Activated CD4-positive, alpha-beta T cell treated with anti-CD3 and anti-CD28 coated beads for 1 hour (primary cell): ENCODE measurements around the gene SSBP3.

Experiments
- DNase-seq: peaks from one replicate; pipeline ENCODE4 v3.0.0-alpha.2; 2020

The SSBP3 gene

GRCh38 chr1:54207287-54207686, 198.9 kb downstream of the SSBP3 start:
- DNase-seq = no peak

- DNase-seq = no peak
Measured at GRCh38 chr1:54204199-54204598, 202.0 kb downstream of the SSBP3 start.

GRCh38 chr1:54200519-54200997, 205.6 kb downstream of the SSBP3 start:
- DNase-seq = no peak

- DNase-seq = peak; percentile 75
Measured at GRCh38 chr1:54199765-54200518, 206.3 kb downstream of the SSBP3 start, which contains the start of the genes CYB5RL and MRPL37. Gene CYB5RL (minus strand): TSS chr1:54200030. CDS start chr1:54195616, 4,414 bp downstream. Gene MRPL37 (plus strand): TSS chr1:54200167. CDS start chr1:54200244, 77 bp downstream.

- no peak for DNase-seq
Measured at GRCh38 chr1:54199151-54199764, 206.9 kb downstream of the SSBP3 start.

- DNase-seq = no peak
Measured at GRCh38 chr1:54193453-54193852, 212.7 kb downstream of the SSBP3 start.

GRCh38 chr1:54191525-54191924, 214.7 kb downstream of the SSBP3 start:
- no peak for DNase-seq

GRCh38 chr1:54190526-54190925, 215.7 kb downstream of the SSBP3 start:
- DNase-seq = no peak

- no peak for DNase-seq
Measured at GRCh38 chr1:54188291-54188690, 217.9 kb downstream of the SSBP3 start.

- no peak for DNase-seq
Measured at GRCh38 chr1:54186056-54186455, 220.1 kb downstream of the SSBP3 start.

- DNase-seq = no peak
Measured at GRCh38 chr1:54180701-54181360, 225.4 kb downstream of the SSBP3 start.

GRCh38 chr1:54178296-54179070, 227.7 kb downstream of the SSBP3 start:
- no peak for DNase-seq

- no peak for DNase-seq
Measured at GRCh38 chr1:54177726-54178125, 228.5 kb downstream of the SSBP3 start.

GRCh38 chr1:54176621-54177327, 229.4 kb downstream of the SSBP3 start:
- DNase-seq = no peak
